CD4-positive, alpha-beta memory T cell (primary cell): ENCODE measurements around the gene C16orf89. TPM values are rescaled to one million over a fixed set of nuclear protein-coding genes. Genes with fewer than 3 reads are reported as not detected.

ENCODE experiments used
- CTCF ChIA-PET: fragments of 350-600 bp; sonication (Branson Sonifier 250); formaldehyde crosslinking; loops from one replicate; lab custom pipeline; 2021; ENCODE audit warnings: inconsistent platforms; ENCODE audit not compliant: partially characterized antibody; lab: Charles Lee
- POLR2A ChIA-PET: fragments of 350-600 bp; sonication (Branson Sonifier 250); formaldehyde crosslinking; loops from one replicate; lab custom pipeline; 2021; ENCODE audit not compliant: partially characterized antibody; lab: Charles Lee
- DNase-seq, 5 donors: peaks; one replicate each; pipeline versions ENCODE4 v3.0.0 to v3.0.0-alpha.2; 2020 to 2022; ENCODE audit warnings: mixed read lengths in 1 of 5
- H3K27ac ChIP-seq: one replicate; pipeline ENCODE4 v1.7.0; 2013; ENCODE audit warnings: low read depth, low read length
- H3K27me3 ChIP-seq: 2 replicates; pipeline ENCODE4 v1.7.0; 2013; ENCODE audit warnings: mild to moderate bottlenecking, low read length, moderate library complexity; ENCODE audit not compliant: insufficient read depth
- H3K36me3 ChIP-seq: 2 replicates; pipeline ENCODE4 v1.7.0; 2013; ENCODE audit warnings: mild to moderate bottlenecking, low read length, moderate library complexity; ENCODE audit not compliant: insufficient read depth
- H3K4me1 ChIP-seq: 2 replicates; pipeline ENCODE4 v1.7.0; 2013; ENCODE audit warnings: mild to moderate bottlenecking, low read length, moderate library complexity; ENCODE audit not compliant: insufficient read depth
- H3K4me3 ChIP-seq, 2 donors: one replicate each; pipeline ENCODE4 v1.7.0; 2013; ENCODE audit warnings: low read length in 2 of 2, mild to moderate bottlenecking in 1 of 2
- H3K9me3 ChIP-seq, 2 donors: one replicate each; pipeline ENCODE4 v1.7.0; 2013; ENCODE audit warnings: low read length in 2 of 2, control low read depth in 1 of 2; ENCODE audit not compliant: control insufficient read depth in 1 of 2
- H3K27ac Mint-ChIP-seq, 7 donors: one replicate each; pipeline ENCODE4 v1.8.0; 2020 to 2021; ENCODE audit warnings: mixed read lengths in 7 of 7, mild to moderate bottlenecking in 6 of 7, inconsistent platforms in 3 of 7, moderate library complexity in 3 of 7
- H3K27me3 Mint-ChIP-seq, 2 donors: one replicate each; pipeline ENCODE4 v1.8.0; 2020 to 2021; ENCODE audit warnings: mixed read lengths in 2 of 2
- H3K36me3 Mint-ChIP-seq, 2 donors: one replicate each; pipeline ENCODE4 v1.8.0; 2020 to 2021; ENCODE audit warnings: mixed read lengths in 2 of 2, inconsistent platforms in 1 of 2, mild to moderate bottlenecking in 1 of 2
- H3K4me1 Mint-ChIP-seq, 4 donors: one replicate each; pipeline ENCODE4 v1.8.0; 2020 to 2021; ENCODE audit warnings: mixed read lengths in 4 of 4, mild to moderate bottlenecking in 1 of 4
- H3K4me3 Mint-ChIP-seq, 8 donors: one replicate each; pipeline ENCODE4 v1.8.0; 2020 to 2021; ENCODE audit warnings: mixed read lengths in 8 of 8, mild to moderate bottlenecking in 7 of 8, moderate library complexity in 6 of 8, inconsistent platforms in 3 of 8
- H3K9me3 Mint-ChIP-seq, 8 donors: one replicate each; pipeline ENCODE4 v1.8.0; 2020 to 2021; ENCODE audit warnings: mixed read lengths in 8 of 8, mild to moderate bottlenecking in 5 of 8, inconsistent platforms in 3 of 8, moderate library complexity in 1 of 8
- intact Hi-C: fragments of 100-400 bp; cut with micrococcal nuclease; formaldehyde crosslinking; loops from one replicate; pipeline ENCODE4 v1.15.1; 2023
- polyA plus RNA-seq, 2 donors: library from polyadenylated mRNA; unstranded; fragments of 300-500 nt; fragmentation: Illumina TruSeq; gene quantifications; one replicate each; pipeline ENCODE4 v1.2.3, GENCODE V29; 2021
- total RNA-seq, 2 experiments: library from RNA; stranded (reverse); gene quantifications; one replicate each; pipeline ENCODE4 v1.2.3, GENCODE V29; 2021

The C16orf89 gene
- total and polyA plus RNA-seq, 4 experiments from 2014 or later: not detected

GRCh38 chr16:5059386-5060072, 6.2 kb downstream of the C16orf89 start:
- H3K9me3 Mint-ChIP-seq: no peaks in the 10 kb centered on the region
- H3K4me1 ChIP-seq: no peaks in the 10 kb centered on the region
- peaks cover 0 to 5% of the 10 kb centered on the region in 2 donors for H3K27me3 Mint-ChIP-seq
- CTCF ChIA-PET: no interaction called here
- no peaks in the 10 kb centered on the region for H3K36me3 ChIP-seq
- intact Hi-C loops: no loop called here
- no peaks in the 10 kb centered on the region for H3K27me3 ChIP-seq
- H3K36me3 Mint-ChIP-seq: no peaks in the 10 kb centered on the region
- no peaks in the 10 kb centered on the region for H3K9me3 ChIP-seq
- no peak overlapping the region for H3K4me3 ChIP-seq
- no peak overlapping the region for H3K27ac Mint-ChIP-seq
- DNase-seq: no peak
- H3K27ac ChIP-seq: no peak overlapping the region
- no peak overlapping the region for H3K4me3 Mint-ChIP-seq
- no peaks in the 10 kb centered on the region for H3K4me1 Mint-ChIP-seq
- POLR2A ChIA-PET: interaction anchor here (1.4 kb wide), 1 partner anchor 12 kb away, joined by 3 read pairs; no protein-coding TSS in a partner anchor

- Mint-ChIP-seq H3K27me3 (peaks cover 0 to 5% of the 10 kb centered on the region in 2 donors), H3K9me3 (no peaks in the 10 kb centered on the region), H3K4me1 (no peaks in the 10 kb centered on the region), H3K27ac (no peak overlapping the region), H3K4me3 (no peak overlapping the region), H3K36me3 (no peaks in the 10 kb centered on the region)
- intact Hi-C loops: no loop called here
- Histone ChIP-seq H3K9me3 (no peaks in the 10 kb centered on the region), H3K27me3 (no peaks in the 10 kb centered on the region), H3K4me3 (no peak overlapping the region), H3K4me1 (no peaks in the 10 kb centered on the region), H3K36me3 (no peaks in the 10 kb centered on the region), H3K27ac (no peak overlapping the region)
- POLR2A ChIA-PET: interaction anchor here (1.4 kb wide), 1 partner anchor 13 kb away, joined by 3 read pairs; no protein-coding TSS in a partner anchor
- CTCF ChIA-PET: interaction anchor here (1.1 kb wide), 1 partner anchor 28 kb away, joined by 3 read pairs; no protein-coding TSS in a partner anchor
- DNase-seq: no peak
These were observed 7.3 kb downstream of the C16orf89 start for GRCh38 chr16:5058476-5058875.

DNA sequence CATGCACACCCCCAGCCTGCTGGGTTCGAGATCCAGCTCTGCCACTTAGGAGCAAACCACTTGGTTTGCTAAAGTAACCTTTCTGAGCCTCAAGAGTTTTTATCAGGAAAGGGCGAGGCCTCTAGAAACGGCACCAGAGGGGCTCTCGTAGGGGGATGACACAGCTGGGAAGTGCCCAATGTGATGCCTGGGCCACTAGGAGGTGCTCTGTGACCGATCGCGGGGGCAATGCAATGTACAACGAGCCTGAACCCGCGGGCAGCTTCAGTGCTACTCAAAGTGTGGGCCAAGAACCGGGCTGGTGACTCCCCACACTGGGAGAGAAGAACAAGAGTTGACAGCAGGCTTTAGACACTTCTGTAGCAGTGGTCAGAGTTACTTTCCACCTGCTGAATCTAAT, 9.4 kb downstream of the C16orf89 start:
- no peaks in the 10 kb centered on the region for H3K36me3 Mint-ChIP-seq
- Histone ChIP-seq H3K4me1 (no peaks in the 10 kb centered on the region), H3K9me3 (no peaks in the 10 kb centered on the region), H3K27ac (no peak overlapping the region), H3K36me3 (no peaks in the 10 kb centered on the region), H3K27me3 (no peaks in the 10 kb centered on the region), H3K4me3 (no peak overlapping the region)
- H3K27me3 Mint-ChIP-seq: no peaks in the 10 kb centered on the region
- H3K9me3 Mint-ChIP-seq: peaks cover 0 to 2% (median 0%) of the 10 kb centered on the region in 8 donors
- ChIA-PET CTCF (interaction anchor here (0.6 to 1.4 kb wide), 4 partner anchors 23 to 186 kb away, joined by 3 to 6 read pairs (median 4); partner anchors contain the start of gene NAGPA), POLR2A (interaction anchor here (1.4 kb wide), 1 partner anchor 15 kb away, joined by 6 read pairs; the partner anchor contains the start of gene ALG1)
- H3K27ac Mint-ChIP-seq: no peak overlapping the region
- intact Hi-C loops: no loop called here
- no peaks in the 10 kb centered on the region for H3K4me1 Mint-ChIP-seq
- H3K4me3 Mint-ChIP-seq: no peak overlapping the region
- peak in 4 of 5 donors; percentile 7 to 19 (median 17) for DNase-seq

- Mint-ChIP-seq H3K27me3 (no peaks in the 10 kb centered on the region), H3K4me3 (no peak overlapping the region), H3K36me3 (no peaks in the 10 kb centered on the region), H3K27ac (no peak overlapping the region), H3K4me1 (no peaks in the 10 kb centered on the region), H3K9me3 (peaks cover 0 to 13% (median 0%) of the 10 kb centered on the region in 8 donors)
- H3K4me3 ChIP-seq: no peak overlapping the region
- intact Hi-C loops: no loop called here
- no peaks in the 10 kb centered on the region for H3K27me3 ChIP-seq
- POLR2A ChIA-PET: interaction anchor here (1.4 kb wide), 1 partner anchor 17 kb away, joined by 6 read pairs; the partner anchor contains the start of gene ALG1
- DNase-seq: no peak
- no peak overlapping the region for H3K27ac ChIP-seq
- H3K36me3 ChIP-seq: no peaks in the 10 kb centered on the region
- H3K4me1 ChIP-seq: no peaks in the 10 kb centered on the region
- H3K9me3 ChIP-seq: no peaks in the 10 kb centered on the region
- CTCF ChIA-PET: no interaction called here
These were observed 10.6 kb downstream of the C16orf89 start for GRCh38 chr16:5054876-5055865.

DNA sequence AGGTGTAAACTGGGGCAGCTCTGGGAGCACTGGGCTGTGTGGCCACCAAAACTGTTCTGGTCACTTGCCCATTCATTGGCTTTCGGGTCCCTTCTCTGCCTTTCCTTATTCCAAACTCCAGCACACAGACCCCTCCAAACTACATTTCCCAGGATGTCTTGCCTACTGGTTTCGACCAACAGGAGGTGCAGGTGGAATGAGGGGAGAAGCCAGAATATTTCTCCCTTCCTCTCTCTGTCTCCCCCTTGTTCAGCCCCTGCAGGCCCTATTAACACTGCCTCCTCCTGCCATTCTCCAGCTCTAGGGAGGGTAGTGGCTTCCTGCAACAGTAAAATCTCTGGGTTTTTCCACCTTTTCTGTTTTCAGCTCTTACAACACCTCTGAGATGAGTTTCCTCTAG, 18.8 kb downstream of the C16orf89 start:
- Mint-ChIP-seq H3K27ac (no peak overlapping the region), H3K4me3 (no peak overlapping the region), H3K4me1 (no peaks in the 10 kb centered on the region), H3K36me3 (peaks cover 0 to 4% of the 10 kb centered on the region in 2 donors), H3K9me3 (peaks cover 0 to 18% (median 2%) of the 10 kb centered on the region in 8 donors), H3K27me3 (peaks cover 0 to 4% of the 10 kb centered on the region in 2 donors)
- H3K36me3 ChIP-seq: no peaks in the 10 kb centered on the region
- DNase-seq: no peak
- ChIA-PET CTCF (no interaction called here), POLR2A (no interaction called here)
- no peaks in the 10 kb centered on the region for H3K4me1 ChIP-seq
- H3K27ac ChIP-seq: no peak overlapping the region
- H3K4me3 ChIP-seq: no peak overlapping the region
- intact Hi-C loops: no loop called here
- H3K27me3 ChIP-seq: no peaks in the 10 kb centered on the region
- no peaks in the 10 kb centered on the region for H3K9me3 ChIP-seq

DNA sequence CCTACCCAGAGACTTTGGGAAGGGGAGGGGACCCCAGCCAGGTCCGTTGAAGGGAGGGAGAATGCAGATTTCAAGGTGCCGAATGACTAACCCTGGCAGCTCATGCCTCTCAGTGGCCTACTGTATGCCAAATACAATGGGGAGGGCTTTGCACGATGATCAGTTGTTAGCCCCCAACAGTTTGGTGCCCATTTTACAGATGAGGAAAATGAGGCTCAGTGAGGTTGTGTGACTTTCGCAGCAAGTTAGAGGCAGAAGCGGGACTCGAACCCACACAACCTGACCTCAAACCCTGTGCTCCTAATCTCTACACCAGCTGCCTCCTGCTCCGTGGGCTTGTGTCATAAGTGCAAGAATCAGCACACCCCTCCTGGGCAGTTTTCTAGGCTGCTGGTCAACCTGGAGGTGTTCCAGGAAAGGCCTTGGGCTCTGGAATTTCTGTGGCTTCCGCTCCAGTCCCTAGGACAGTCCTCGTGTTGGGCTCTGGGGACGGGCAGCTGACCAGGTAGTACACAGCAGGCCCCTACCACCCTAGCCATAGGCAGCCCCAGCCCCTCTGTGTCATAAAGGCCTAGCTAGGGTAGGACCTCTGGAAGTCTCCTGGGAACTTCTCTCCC, 20.1 kb downstream of the C16orf89 start:
- Histone ChIP-seq H3K36me3 (no peaks in the 10 kb centered on the region), H3K4me1 (no peaks in the 10 kb centered on the region), H3K27ac (no peak overlapping the region), H3K27me3 (no peaks in the 10 kb centered on the region), H3K9me3 (no peaks in the 10 kb centered on the region), H3K4me3 (no peak overlapping the region)
- no peak for DNase-seq
- Mint-ChIP-seq H3K9me3 (peaks cover 0 to 9% (median under 1%) of the 10 kb centered on the region in 8 donors), H3K4me3 (no peak overlapping the region), H3K36me3 (peaks cover 0 to 4% of the 10 kb centered on the region in 2 donors), H3K27me3 (peaks cover 0 to 5% of the 10 kb centered on the region in 2 donors), H3K4me1 (no peaks in the 10 kb centered on the region), H3K27ac (no peak overlapping the region)
- POLR2A ChIA-PET: no interaction called here
- intact Hi-C loops: no loop called here
- CTCF ChIA-PET: no interaction called here
